Transverse colon (tissue), 4 donors: Measurements from ENCODE around the gene SBF2. TPM values are rescaled to one million over a fixed set of nuclear protein-coding genes. Genes with fewer than 3 reads are reported as not detected.

ENCODE experiments used
- DNase-seq: peaks from one replicate; pipeline ENCODE4 v3.0.0-alpha.2; 2019
- H3K27ac ChIP-seq, 4 donors: fragments of 200-600 bp; sonication (generic); 2 replicates each; pipeline ENCODE4 v1.5.1; 2016 to 2018; ENCODE audit warnings: inconsistent platforms in 4 of 4
- H3K27me3 ChIP-seq: fragments of 200-600 bp; sonication (generic); 2 replicates; pipeline ENCODE4 v1.5.1; 2017; ENCODE audit warnings: inconsistent platforms
- H3K36me3 ChIP-seq, 4 donors: fragments of 200-600 bp; sonication (generic); 2 replicates each; pipeline ENCODE4 v1.5.1; 2017 to 2019; ENCODE audit warnings: inconsistent platforms in 4 of 4
- H3K4me1 ChIP-seq, 4 donors: fragments of 200-600 bp; sonication (generic); 2 replicates each; pipeline ENCODE4 v1.5.1; 2017 to 2020; ENCODE audit warnings: inconsistent platforms in 4 of 4
- H3K4me3 ChIP-seq, 4 donors: fragments of 200-600 bp; sonication (generic); 1 replicate in 1 of 4; 2 replicates in 3 of 4; pipeline versions ENCODE4 v1.5.1 to v1.6.1; 2017 to 2019; ENCODE audit warnings: inconsistent platforms in 4 of 4
- H3K9me3 ChIP-seq, 2 donors: fragments of 200-600 bp; sonication (generic); 2 replicates each; pipeline ENCODE4 v1.5.1; 2017 to 2019; ENCODE audit warnings: inconsistent platforms in 2 of 2
- CTCF ChIP-seq, 5 experiments: fragments of 200-600 bp in 3 of 5; fragments of 450-650 bp in 2 of 5; sonication (generic) in 3 of 5; IDR thresholded peaks; 1 replicate in 2 of 5; 2 replicates in 3 of 5; pipeline ENCODE4 v1.5.1; 2016 to 2017; ENCODE audit warnings: antibody characterized with exemption in 5 of 5, inconsistent platforms in 3 of 5, mild to moderate bottlenecking in 2 of 5, moderate library complexity in 1 of 5
- EP300 ChIP-seq: sonication (generic); formaldehyde crosslinking; IDR thresholded peaks from one replicate; pipeline ENCODE4 v1.6.1; 2017; ENCODE audit warnings: antibody characterized with exemption, low read depth
- POLR2A ChIP-seq: fragments of 450-650 bp; IDR thresholded peaks from one replicate; pipeline ENCODE4 v1.6.1; 2016; ENCODE audit warnings: antibody characterized with exemption, mild to moderate bottlenecking, moderate library complexity
- POLR2AphosphoS5 ChIP-seq, 3 donors: sonication (generic); formaldehyde crosslinking; IDR thresholded peaks; one replicate each; pipeline ENCODE4 v1.6.1; 2016; ENCODE audit warnings: antibody characterized with exemption in 3 of 3
- WGBS, 2 donors: methylation state at CpG; one replicate each; pipeline ENCODE4 v1.1.5; 2018; ENCODE audit warnings: low coverage in 1 of 2; 5-methylcytosine and 5-hydroxymethylcytosine counted together
- in situ Hi-C, 4 donors: fragments of 200-750 bp; cut with MboI; loops; one replicate each; pipeline versions ENCODE4 v1.15.0 to v1.15.1; 2017; ENCODE audit warnings: low sequenced_read_pairs in 3 of 4, low pct_ligation_motif_present in 1 of 4, low pct_unique_long_range_greater_than_20kb in 1 of 4
- intact Hi-C: fragments of 100-400 bp; cut with DNase I; formaldehyde crosslinking; loops from one replicate; pipeline ENCODE4 v1.15.1; 2023; ENCODE audit warnings: low total_unique reads
- total RNA-seq, 4 donors: library from RNA; depleted of rRNA; stranded (reverse); fragments of >200 nt; gene quantifications; one replicate each; pipeline ENCODE4 v1.1.0, GENCODE V29; 2016

Gene SBF2
- total RNA-seq, 4 donors from 2014 or later = 46.4 to 71.0 (median 54.8) TPM

GRCh38 chr11:10314199-10315072, 20.4 kb upstream of the SBF2 start:
- WGBS, 2 donors = 56 to 61% methylated on average over 8 of the region's 8 CpGs
- Histone ChIP-seq H3K9me3 (no peaks in the 10 kb centered on the region), H3K4me3 (no peak overlapping the region), H3K27me3 (no peaks in the 10 kb centered on the region), H3K4me1 (peaks cover 0 to 22% (median 8%) of the 10 kb centered on the region in 4 donors), H3K36me3 (no peaks in the 10 kb centered on the region), H3K27ac (no peak overlapping the region)
- TF ChIP-seq POLR2AphosphoS5 (IDR thresholded peaks at IDR 0.05) (no peak), CTCF (IDR thresholded peaks at IDR 0.05) (no peak), POLR2A (no peak), EP300 (no peak)
- no peak for DNase-seq
- in situ Hi-C loops (loop anchor here (10.0 to 25.0 kb wide), 5 partner anchors 100 to 560 kb away; no protein-coding TSS in a partner anchor), intact Hi-C loops (no loop called here)

GRCh38 chr11:10311802-10312201, 17.8 kb upstream of the SBF2 start:
- in situ Hi-C loops (loop anchor here (10.0 to 25.0 kb wide), 5 partner anchors 97 to 557 kb away; no protein-coding TSS in a partner anchor), intact Hi-C loops (no loop called here)
- H3K27ac ChIP-seq = no peak overlapping the region
- H3K27me3 ChIP-seq = no peaks in the 10 kb centered on the region
- H3K4me1 ChIP-seq = peaks cover 10 to 37% (median 22%) of the 10 kb centered on the region in 4 donors
- DNase-seq = no peak
- no peaks in the 10 kb centered on the region for H3K9me3 ChIP-seq
- TF ChIP-seq POLR2A = no peak
- no peak for TF ChIP-seq EP300
- no peak for TF ChIP-seq POLR2AphosphoS5 (IDR thresholded peaks at IDR 0.05)
- TF ChIP-seq CTCF (IDR thresholded peaks at IDR 0.05) = no peak
- no peaks in the 10 kb centered on the region for H3K36me3 ChIP-seq
- H3K4me3 ChIP-seq = no peak overlapping the region
- 95 to 100% methylated on average over 2 of the region's 2 CpGs for WGBS, 2 donors

- no peak for DNase-seq
- in situ Hi-C loops = loop anchor here (10.0 to 25.0 kb wide), 5 partner anchors 96 to 556 kb away; no protein-coding TSS in a partner anchor
- intact Hi-C loops = no loop called here
- H3K27ac ChIP-seq = peak overlapping the region in 3 of 4 donors; percentile 90 to 96 (median 94)
- WGBS, 2 donors = 79% methylated on average over 3 of the region's 3 CpGs; no CpG with 5 or more reads in 1 of the 2 donors
- H3K4me3 ChIP-seq = no peak overlapping the region
- H3K36me3 ChIP-seq = no peaks in the 10 kb centered on the region
- no peak for TF ChIP-seq EP300
- peak in 1 of 3 donors; percentile 23 for TF ChIP-seq POLR2AphosphoS5 (IDR thresholded peaks at IDR 0.05)
- TF ChIP-seq POLR2A = peak; percentile 34
- TF ChIP-seq CTCF (IDR thresholded peaks at IDR 0.05) = no peak
- H3K27me3 ChIP-seq = peaks cover 3% of the 10 kb centered on the region
- no peaks in the 10 kb centered on the region for H3K9me3 ChIP-seq
- H3K4me1 ChIP-seq = peaks cover 13 to 45% (median 31%) of the 10 kb centered on the region in 4 donors
Measured at GRCh38 chr11:10310301-10310841, 16.4 kb upstream of the SBF2 start.
